HG03135 (cell line): ENCODE results near the gene ENOX2.
"Not testable (repeated sequence)": the region's sequence is repeated elsewhere in the genome, so short reads cannot be mapped to it uniquely, and the experiment has no call there.

ENCODE experiments used
- ATAC-seq: cut with Tn5 transposase; IDR thresholded peaks from one replicate; pipeline ENCODE4 v1.9.1; 2021; ENCODE audit warnings: mild to moderate bottlenecking, moderate library complexity; ENCODE audit not compliant: unreplicated experiment

The ENOX2 gene

GRCh38 chrX:130828641-130829040 is 74.4 kb downstream of the ENOX2 start:
- no peak for ATAC-seq

GRCh38 chrX:130827648-130828047 is 75.4 kb downstream of the ENOX2 start:
- no peak for ATAC-seq

GRCh38 chrX:130826249-130826648 is 76.8 kb downstream of the ENOX2 start:
- no peak for ATAC-seq

DNA sequence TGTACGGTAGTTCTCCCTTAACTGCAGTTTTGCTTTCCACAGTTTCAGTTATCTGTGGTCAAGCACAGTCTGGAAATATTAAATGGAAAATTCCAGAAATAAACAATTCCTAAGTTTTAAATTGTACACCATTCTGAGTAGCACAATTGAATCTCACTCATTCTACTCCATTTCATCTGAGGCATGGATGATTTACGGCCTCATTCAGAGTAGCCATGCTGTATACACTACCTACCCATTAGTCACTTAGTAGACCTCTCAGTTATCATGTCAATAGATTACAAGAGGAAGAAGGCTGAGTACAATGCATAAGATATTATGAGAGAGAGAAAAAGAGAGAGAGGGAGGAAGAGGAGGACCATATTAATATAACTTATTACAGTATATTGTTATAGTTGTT is 77.5 kb downstream of the ENOX2 start:
- no peak for ATAC-seq

DNA sequence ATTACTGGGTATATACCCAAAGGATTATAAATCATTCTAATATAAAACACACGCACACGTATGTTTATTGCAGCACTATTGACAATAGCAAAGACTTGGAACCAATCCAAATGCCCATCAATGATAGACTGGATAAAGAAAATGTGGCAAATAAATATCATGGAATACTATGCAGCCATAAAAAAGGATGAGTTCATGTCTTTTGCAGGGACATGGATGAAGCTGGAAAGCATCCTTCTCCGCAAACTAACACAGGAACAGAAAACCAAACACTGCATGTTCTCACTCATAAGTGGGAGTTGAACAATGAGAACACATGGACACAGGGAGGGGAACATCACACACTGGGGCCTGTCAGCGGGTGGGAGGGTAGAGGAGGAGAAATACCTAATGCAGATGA is 83.6 kb downstream of the ENOX2 start:
- ATAC-seq: not testable (repeated sequence)

DNA sequence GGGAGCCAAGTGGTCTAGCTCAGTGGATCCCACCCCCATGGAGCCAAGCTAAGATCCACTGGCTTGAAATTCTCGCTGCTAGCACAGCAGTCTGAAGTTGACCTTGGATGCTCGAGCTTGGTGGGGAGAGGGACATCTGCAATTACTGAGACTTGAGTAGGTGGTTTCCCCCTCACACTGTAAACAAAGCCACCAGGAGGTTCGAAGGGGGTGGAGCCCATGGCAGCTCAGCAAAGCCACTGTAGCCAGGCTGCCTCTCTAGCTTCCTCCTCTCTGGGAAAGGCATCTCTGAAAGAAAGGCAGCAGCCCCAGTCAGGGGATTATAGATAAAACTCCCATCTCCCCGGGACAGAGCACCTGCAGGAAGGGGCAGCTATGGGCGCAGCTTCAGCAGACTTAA is 89.1 kb downstream of the ENOX2 start:
- ATAC-seq: not testable (repeated sequence)

- no peak for ATAC-seq
Observed at GRCh38 chrX:130810561-130810960, 92.4 kb downstream of the ENOX2 start.

DNA sequence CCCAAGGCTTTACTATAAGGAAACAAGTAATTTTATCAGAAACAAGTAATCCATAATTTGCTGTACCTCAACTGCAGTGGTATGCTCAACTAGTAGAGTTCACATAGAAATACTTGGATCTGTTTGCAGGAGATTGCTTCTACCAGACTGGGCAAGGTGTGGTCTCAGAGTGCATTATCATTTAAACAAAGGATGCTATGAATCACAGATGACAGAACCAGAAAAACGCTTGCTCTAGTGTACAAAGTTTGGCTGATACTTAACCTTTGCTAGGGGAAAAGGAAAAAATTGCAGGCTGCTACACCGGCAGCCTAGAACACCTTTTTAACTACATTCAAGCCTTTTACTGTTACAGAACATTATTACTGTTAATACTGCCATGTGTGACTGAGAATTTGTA is 97.1 kb downstream of the ENOX2 start:
- ATAC-seq: no peak

- ATAC-seq: no peak
Observed at GRCh38 chrX:130803537-130803936, 99.5 kb downstream of the ENOX2 start.

DNA sequence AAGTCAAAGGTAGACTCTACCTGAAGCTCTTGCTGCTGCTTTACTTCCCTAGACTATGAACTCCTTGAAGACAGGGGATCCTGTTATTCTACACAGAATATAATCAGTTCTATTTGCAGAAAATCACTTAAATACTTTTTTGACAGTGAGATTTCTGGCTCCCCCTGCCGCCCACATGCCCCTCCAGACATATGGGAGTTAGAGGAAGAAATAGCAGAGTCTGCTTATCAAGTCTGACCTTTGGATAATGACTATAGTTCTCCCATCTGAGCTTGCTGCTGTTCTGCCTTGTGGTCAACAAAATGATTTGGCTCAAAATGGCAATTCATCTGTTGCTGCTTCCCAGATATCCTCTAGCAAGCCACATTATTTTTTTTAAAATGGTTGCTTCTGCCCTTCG is 101.1 kb downstream of the ENOX2 start:
- ATAC-seq: no peak

DNA sequence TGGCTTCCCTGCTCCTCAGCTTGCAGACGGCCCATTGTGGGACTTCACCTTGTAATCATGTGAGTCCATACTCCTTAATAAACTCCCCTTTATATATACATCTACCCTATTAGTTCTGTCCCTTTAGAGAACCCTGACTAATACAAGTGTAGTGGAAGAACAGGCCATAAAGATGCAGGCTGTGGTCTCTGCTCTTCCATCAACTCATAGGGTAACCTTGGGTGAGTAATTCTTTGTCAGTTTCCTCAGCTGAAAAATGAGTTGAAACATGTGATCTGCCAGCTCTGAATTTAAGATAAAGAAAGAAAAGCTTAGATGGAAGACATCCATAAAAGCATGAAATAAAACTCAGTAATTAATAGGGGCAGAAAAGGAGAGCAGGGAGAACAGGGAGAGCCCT is 103.6 kb downstream of the ENOX2 start:
- ATAC-seq: no peak

DNA sequence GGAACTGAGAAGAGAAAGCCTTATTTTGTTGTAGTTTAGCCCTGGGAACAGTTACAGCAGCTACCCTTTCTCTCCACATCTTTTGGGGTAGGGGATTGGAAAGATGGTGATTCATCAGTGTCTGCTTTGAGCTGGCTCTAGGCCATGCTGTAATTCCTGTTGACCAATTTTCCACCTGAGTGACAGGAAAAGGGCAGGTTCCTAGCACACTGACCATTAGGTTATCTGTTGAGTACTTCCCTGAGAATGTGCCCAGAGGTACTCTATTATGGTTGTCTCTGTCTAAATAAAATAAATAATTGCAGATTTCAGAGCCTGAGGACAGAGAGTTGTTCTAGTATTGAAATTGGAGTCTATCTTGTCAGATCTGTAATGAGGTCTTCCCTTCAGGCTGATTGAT is 109.0 kb downstream of the ENOX2 start:
- ATAC-seq: no peak

GRCh38 chrX:130791870-130792269 is 111.1 kb downstream of the ENOX2 start:
- ATAC-seq: not testable (repeated sequence)

DNA sequence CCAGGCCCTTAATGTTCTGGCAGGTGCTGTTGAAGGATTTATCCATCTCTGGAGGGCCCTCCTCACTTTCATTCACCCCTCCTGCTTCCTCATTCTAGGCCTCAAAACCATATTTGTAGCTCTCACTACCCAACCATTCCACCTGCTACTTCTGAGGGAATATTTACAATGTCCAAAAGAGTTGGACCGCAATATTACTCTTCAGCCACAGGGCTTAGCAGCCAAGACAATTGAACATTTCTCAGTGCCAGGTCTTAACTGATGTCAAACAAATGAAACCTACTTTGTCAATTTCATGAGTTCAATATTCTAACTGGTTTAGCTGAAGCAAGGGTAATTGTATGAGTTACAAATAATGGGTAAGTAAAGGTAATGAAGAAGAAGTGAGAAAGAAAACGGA is 113.2 kb downstream of the ENOX2 start:
- no peak for ATAC-seq

DNA sequence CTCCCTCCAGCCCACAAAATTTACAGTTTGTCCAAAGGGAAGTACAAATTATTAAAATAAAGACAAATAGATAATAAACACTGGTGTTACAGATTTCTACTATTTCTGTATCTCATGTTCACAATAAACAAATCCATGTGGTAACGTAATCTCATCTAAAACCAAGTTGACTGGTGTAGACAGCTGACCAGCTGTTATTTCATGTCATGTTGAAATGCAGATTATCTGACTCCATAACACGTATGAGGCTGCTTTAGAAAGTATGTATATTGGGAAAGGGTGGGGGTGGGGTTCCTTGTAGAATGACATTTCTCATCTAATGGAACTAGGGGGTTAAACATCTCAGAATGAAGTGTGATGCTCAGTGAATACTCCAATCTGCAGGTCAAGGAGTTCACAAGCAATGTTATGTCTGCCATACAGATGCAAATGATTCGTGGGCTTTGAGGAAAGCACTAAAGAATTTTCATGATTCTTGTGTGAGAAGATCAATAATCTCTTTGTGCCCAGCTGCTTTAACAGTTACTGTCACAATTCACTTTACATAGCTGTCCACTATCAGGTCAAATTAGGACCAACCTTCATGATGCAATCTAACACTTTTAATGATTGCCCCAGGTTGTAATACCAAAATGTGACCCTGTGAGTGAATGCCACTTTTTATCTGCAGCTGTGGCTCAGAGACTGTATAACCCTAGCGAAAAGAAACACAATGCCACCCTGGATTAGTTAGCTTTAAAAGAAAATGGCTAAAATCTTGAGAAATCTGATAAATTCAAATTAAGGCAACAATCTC is 114.0 kb downstream of the ENOX2 start:
- ATAC-seq: no peak

GRCh38 chrX:130786030-130786429 is 117.0 kb downstream of the ENOX2 start:
- no peak for ATAC-seq

GRCh38 chrX:130778773-130779172 is 124.2 kb downstream of the ENOX2 start:
- no peak for ATAC-seq

- no peak for ATAC-seq
Observed at GRCh38 chrX:130775849-130776248, 127.2 kb downstream of the ENOX2 start.

DNA sequence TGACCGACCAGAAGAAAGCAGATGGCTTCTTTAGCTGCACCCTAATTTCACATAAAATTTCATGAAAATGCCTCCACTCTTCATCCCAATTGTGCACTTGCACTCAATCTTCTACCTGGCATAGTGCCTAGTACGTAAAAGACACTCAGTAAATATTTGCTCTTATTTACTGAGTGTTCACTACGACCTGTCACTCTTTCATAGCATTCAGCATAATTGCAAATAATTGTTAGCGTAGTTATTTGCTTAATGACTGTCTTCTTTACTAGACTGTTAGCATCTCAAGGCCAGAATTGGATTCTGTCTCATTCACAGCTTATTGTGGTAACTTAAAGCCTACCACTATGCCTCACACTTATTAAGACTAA is 130.2 kb downstream of the ENOX2 start:
- no peak for ATAC-seq

GRCh38 chrX:130772105-130772775 is 130.8 kb downstream of the ENOX2 start:
- ATAC-seq: no peak

GRCh38 chrX:130771648-130772047 is 131.4 kb downstream of the ENOX2 start:
- no peak for ATAC-seq

DNA sequence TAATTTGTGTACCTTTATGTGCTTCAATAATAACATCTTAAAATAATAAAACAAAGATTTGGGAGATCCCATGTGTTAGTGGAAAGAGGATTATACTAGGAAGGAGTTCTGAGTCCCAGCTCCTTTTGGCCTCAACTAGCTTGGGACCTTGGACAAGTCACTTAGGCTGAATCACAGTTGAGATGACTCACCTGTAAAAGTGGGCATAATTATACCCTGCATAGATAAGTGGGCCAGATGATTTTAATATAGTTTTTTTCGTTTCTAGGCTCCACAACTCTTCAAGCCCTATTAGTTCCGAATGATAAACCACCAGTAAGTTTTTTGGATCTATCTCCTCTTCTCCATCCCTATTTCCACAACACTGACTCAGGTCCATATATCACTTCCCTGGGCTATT is 131.8 kb downstream of the ENOX2 start:
- ATAC-seq: no peak

- ATAC-seq: no peak
Observed at GRCh38 chrX:130770615-130771014, 132.4 kb downstream of the ENOX2 start.
